ENCODE measurements around the gene DNM1. TPM values are rescaled to one million over a fixed set of nuclear protein-coding genes. Genes with fewer than 3 reads are reported as not detected.
"Not testable (repeated sequence)": the region's sequence is repeated elsewhere in the genome, so short reads cannot be mapped to it uniquely, and the experiment has no call there.

Gene DNM1
- total RNA-seq, 2 experiments from 2014 or later = 0.40 to 0.65 TPM

GRCh38 chr9:128216781-128217553, 13.8 kb downstream of the DNM1 start:
- POLR2A ChIA-PET = no interaction called here

GRCh38 chr9:128218172-128218517, 15.0 kb downstream of the DNM1 start:
- ChIA-PET CTCF (interaction anchor here (0.7 to 1.4 kb wide), 5 partner anchors 13 to 59 kb away, joined by 3 to 4 read pairs (median 3); no protein-coding TSS in a partner anchor), POLR2A (interaction anchor here (0.6 to 1.0 kb wide), 2 partner anchors 8 to 32 kb away, joined by 4 to 5 read pairs; no protein-coding TSS in a partner anchor)

More at GRCh38 chr9:128216781-128217553, 13.8 kb downstream of the DNM1 start:
- CTCF ChIA-PET = interaction anchor here (0.6 kb wide), 1 partner anchor 95 kb away, joined by 3 read pairs; no protein-coding TSS in a partner anchor

- CTCF ChIA-PET = interaction anchor here (1.0 to 1.4 kb wide), 4 partner anchors 14 to 28 kb away, joined by 3 to 4 read pairs (median 3); no protein-coding TSS in a partner anchor
- POLR2A ChIA-PET = interaction anchor here (0.6 to 1.0 kb wide), 2 partner anchors 9 to 32 kb away, joined by 4 to 5 read pairs; no protein-coding TSS in a partner anchor
These were observed 15.6 kb downstream of the DNM1 start for GRCh38 chr9:128218518-128219389.

- CTCF ChIA-PET = interaction anchor here (0.8 to 1.4 kb wide), 2 partner anchors 15 to 47 kb away, joined by 3 to 4 read pairs; no protein-coding TSS in a partner anchor
- POLR2A ChIA-PET = no interaction called here
These were observed 16.7 kb downstream of the DNM1 start for GRCh38 chr9:128219831-128220230.

- ChIA-PET CTCF (interaction anchor here (1.0 to 1.3 kb wide), 2 partner anchors 29 to 119 kb away, joined by 4 read pairs; no protein-coding TSS in a partner anchor), POLR2A (no interaction called here)
These were observed 18.8 kb downstream of the DNM1 start for GRCh38 chr9:128222026-128222425.

- CTCF ChIA-PET = no interaction called here
- POLR2A ChIA-PET = no interaction called here
These were observed 19.9 kb downstream of the DNM1 start for GRCh38 chr9:128222880-128223670.

GRCh38 chr9:128224877-128225276, 21.7 kb downstream of the DNM1 start:
- POLR2A ChIA-PET = no interaction called here

GRCh38 chr9:128225770-128226411, 22.7 kb downstream of the DNM1 start:
- CTCF ChIA-PET = no interaction called here
- POLR2A ChIA-PET = no interaction called here

More at GRCh38 chr9:128224877-128225276, 21.7 kb downstream of the DNM1 start:
- CTCF ChIA-PET = no interaction called here

GRCh38 chr9:128226412-128226801, 23.2 kb downstream of the DNM1 start:
- ChIA-PET POLR2A (no interaction called here), CTCF (no interaction called here)

- POLR2A ChIA-PET, CTCF ChIA-PET: not testable (repeated sequence)
These were observed 27.7 kb downstream of the DNM1 start for GRCh38 chr9:128230897-128231296.

- POLR2A ChIA-PET = interaction anchor here (0.6 kb wide), 1 partner anchor 1279 kb away, joined by 3 read pairs; no protein-coding TSS in a partner anchor
- CTCF ChIA-PET = interaction anchor here (0.6 kb wide), 1 partner anchor 408 kb away, joined by 5 read pairs; no protein-coding TSS in a partner anchor
These were observed 28.7 kb downstream of the DNM1 start for GRCh38 chr9:128231638-128232527.

GRCh38 chr9:128232528-128233428, 29.6 kb downstream of the DNM1 start:
- CTCF ChIA-PET = interaction anchor here (0.6 kb wide), 1 partner anchor 407 kb away, joined by 5 read pairs; no protein-coding TSS in a partner anchor
- POLR2A ChIA-PET = interaction anchor here (0.6 kb wide), 1 partner anchor 1278 kb away, joined by 3 read pairs; no protein-coding TSS in a partner anchor

- POLR2A ChIA-PET = no interaction called here
- CTCF ChIA-PET = interaction anchor here (1.1 kb wide), 1 partner anchor 15 kb away, joined by 3 read pairs; no protein-coding TSS in a partner anchor
These were observed 30.7 kb downstream of the DNM1 start for GRCh38 chr9:128233817-128234406.

GRCh38 chr9:128242124-128242523, 38.9 kb downstream of the DNM1 start:
- ChIA-PET CTCF (no interaction called here), POLR2A (no interaction called here)

- CTCF ChIA-PET = no interaction called here
- POLR2A ChIA-PET = no interaction called here
These were observed 39.6 kb downstream of the DNM1 start for GRCh38 chr9:128242828-128243214.

- CTCF ChIA-PET = no interaction called here
- POLR2A ChIA-PET = no interaction called here
These were observed 40.2 kb downstream of the DNM1 start for GRCh38 chr9:128243215-128244018.
